ENCODE data around the gene CHD6.

Gene CHD6

GRCh38 chr20:41580350-41580749 is 37.8 kb downstream of the CHD6 start:
- Histone ChIP-seq H3K36me3 (ENCODE audit: insufficient read depth, low read length) (no peaks in the 10 kb centered on the region), H3K27me3 (ENCODE audit: insufficient read depth, low read length) (no peaks in the 10 kb centered on the region), H3K4me3 (ENCODE audit: low read length) (no peak overlapping the region), H3K27ac (ENCODE audit: low read depth, low read length) (no peak overlapping the region), H3K9ac (ENCODE audit: low read depth, low read length) (no peak overlapping the region), H3K4me1 (ENCODE audit: insufficient read depth, low read length) (peaks cover 10% of the 10 kb centered on the region), H3K9me3 (ENCODE audit: insufficient read depth, low read depth, low read length) (no peaks in the 10 kb centered on the region)
- 86% methylated on average over 1 of the region's 2 CpGs for WGBS

- Histone ChIP-seq H3K27me3 (ENCODE audit: insufficient read depth, low read length) (no peaks in the 10 kb centered on the region), H3K4me3 (ENCODE audit: low read length) (no peak overlapping the region), H3K9me3 (ENCODE audit: insufficient read depth, low read depth, low read length) (no peaks in the 10 kb centered on the region), H3K36me3 (ENCODE audit: insufficient read depth, low read length) (no peaks in the 10 kb centered on the region), H3K27ac (ENCODE audit: low read depth, low read length) (no peak overlapping the region), H3K4me1 (ENCODE audit: insufficient read depth, low read length) (peaks cover 30% of the 10 kb centered on the region), H3K9ac (ENCODE audit: low read depth, low read length) (no peak overlapping the region)
- WGBS, result 91% methylated on average over 5 of the region's 6 CpGs
These were observed 40.8 kb downstream of the CHD6 start for GRCh38 chr20:41577129-41578009.

- H3K27ac ChIP-seq (ENCODE audit: low read depth, low read length), result no peak overlapping the region
- H3K4me3 ChIP-seq (ENCODE audit: low read length), result no peak overlapping the region
- WGBS, result 94% methylated on average over 3 of the region's 3 CpGs
- no peaks in the 10 kb centered on the region for H3K9me3 ChIP-seq (ENCODE audit: insufficient read depth, low read depth, low read length)
- no peak overlapping the region for H3K9ac ChIP-seq (ENCODE audit: low read depth, low read length)
- peaks cover 30% of the 10 kb centered on the region for H3K4me1 ChIP-seq (ENCODE audit: insufficient read depth, low read length)
- H3K27me3 ChIP-seq (ENCODE audit: insufficient read depth, low read length), result no peaks in the 10 kb centered on the region
- no peaks in the 10 kb centered on the region for H3K36me3 ChIP-seq (ENCODE audit: insufficient read depth, low read length)
These were observed 42.8 kb downstream of the CHD6 start for GRCh38 chr20:41575412-41575811.

- Histone ChIP-seq H3K27ac (ENCODE audit: low read depth, low read length) (0 out of 2 replicates have a peak overlapping the region, but pooled peaks have one; percentile 14), H3K27me3 (ENCODE audit: insufficient read depth, low read length) (no peaks in the 10 kb centered on the region), H3K4me3 (ENCODE audit: low read length) (no peak overlapping the region), H3K9me3 (ENCODE audit: insufficient read depth, low read depth, low read length) (no peaks in the 10 kb centered on the region), H3K4me1 (ENCODE audit: insufficient read depth, low read length) (peaks cover 30% of the 10 kb centered on the region), H3K9ac (ENCODE audit: low read depth, low read length) (no peak overlapping the region), H3K36me3 (ENCODE audit: insufficient read depth, low read length) (no peaks in the 10 kb centered on the region)
- 81% methylated on average over 6 of the region's 7 CpGs for WGBS
These were observed 43.3 kb downstream of the CHD6 start for GRCh38 chr20:41574802-41575389.

GRCh38 chr20:41573955-41574354 is 44.2 kb downstream of the CHD6 start:
- Histone ChIP-seq H3K36me3 (ENCODE audit: insufficient read depth, low read length) (no peaks in the 10 kb centered on the region), H3K9ac (ENCODE audit: low read depth, low read length) (no peak overlapping the region), H3K4me1 (ENCODE audit: insufficient read depth, low read length) (peaks cover 30% of the 10 kb centered on the region), H3K27me3 (ENCODE audit: insufficient read depth, low read length) (no peaks in the 10 kb centered on the region), H3K27ac (ENCODE audit: low read depth, low read length) (peak overlapping the region; percentile 16), H3K9me3 (ENCODE audit: insufficient read depth, low read depth, low read length) (no peaks in the 10 kb centered on the region), H3K4me3 (ENCODE audit: low read length) (no peak overlapping the region)
- WGBS, result 83% methylated on average over 2 of the region's 2 CpGs

- no peak overlapping the region for H3K27ac ChIP-seq (ENCODE audit: low read depth, low read length)
- 93% methylated on average over 3 of the region's 3 CpGs for WGBS
- no peak overlapping the region for H3K9ac ChIP-seq (ENCODE audit: low read depth, low read length)
These were observed 46.1 kb downstream of the CHD6 start for GRCh38 chr20:41572010-41572572.

GRCh38 chr20:41571006-41571405 is 47.2 kb downstream of the CHD6 start:
- H3K9ac ChIP-seq (ENCODE audit: low read depth, low read length), result no peak overlapping the region
- H3K4me1 ChIP-seq (ENCODE audit: insufficient read depth, low read length), result peaks cover 20% of the 10 kb centered on the region
- no peak overlapping the region for H3K27ac ChIP-seq (ENCODE audit: low read depth, low read length)
- WGBS, result 97% methylated on average over 2 of the region's 2 CpGs
- H3K9me3 ChIP-seq (ENCODE audit: insufficient read depth, low read depth, low read length), result no peaks in the 10 kb centered on the region
- H3K36me3 ChIP-seq (ENCODE audit: insufficient read depth, low read length), result no peaks in the 10 kb centered on the region
- no peaks in the 10 kb centered on the region for H3K27me3 ChIP-seq (ENCODE audit: insufficient read depth, low read length)
- H3K4me3 ChIP-seq (ENCODE audit: low read length), result no peak overlapping the region

More at GRCh38 chr20:41572010-41572572, 46.1 kb downstream of the CHD6 start:
- no peak overlapping the region for H3K4me3 ChIP-seq (ENCODE audit: low read length)
- H3K4me1 ChIP-seq (ENCODE audit: insufficient read depth, low read length), result peaks cover 26% of the 10 kb centered on the region
- H3K36me3 ChIP-seq (ENCODE audit: insufficient read depth, low read length), result no peaks in the 10 kb centered on the region
- no peaks in the 10 kb centered on the region for H3K27me3 ChIP-seq (ENCODE audit: insufficient read depth, low read length)
- no peaks in the 10 kb centered on the region for H3K9me3 ChIP-seq (ENCODE audit: insufficient read depth, low read depth, low read length)

GRCh38 chr20:41570557-41570956 is 47.6 kb downstream of the CHD6 start:
- H3K4me1 ChIP-seq (ENCODE audit: insufficient read depth, low read length), result peaks cover 20% of the 10 kb centered on the region
- H3K27ac ChIP-seq (ENCODE audit: low read depth, low read length), result no peak overlapping the region
- H3K36me3 ChIP-seq (ENCODE audit: insufficient read depth, low read length), result no peaks in the 10 kb centered on the region
- H3K9me3 ChIP-seq (ENCODE audit: insufficient read depth, low read depth, low read length), result no peaks in the 10 kb centered on the region
- H3K27me3 ChIP-seq (ENCODE audit: insufficient read depth, low read length), result no peaks in the 10 kb centered on the region
- no peak overlapping the region for H3K9ac ChIP-seq (ENCODE audit: low read depth, low read length)
- H3K4me3 ChIP-seq (ENCODE audit: low read length), result no peak overlapping the region

GRCh38 chr20:41567615-41568014 is 50.6 kb downstream of the CHD6 start:
- Histone ChIP-seq H3K9ac (ENCODE audit: low read depth, low read length) (no peak overlapping the region), H3K4me3 (ENCODE audit: low read length) (no peak overlapping the region), H3K36me3 (ENCODE audit: insufficient read depth, low read length) (no peaks in the 10 kb centered on the region), H3K4me1 (ENCODE audit: insufficient read depth, low read length) (peaks cover 14% of the 10 kb centered on the region), H3K9me3 (ENCODE audit: insufficient read depth, low read depth, low read length) (no peaks in the 10 kb centered on the region), H3K27me3 (ENCODE audit: insufficient read depth, low read length) (no peaks in the 10 kb centered on the region), H3K27ac (ENCODE audit: low read depth, low read length) (no peak overlapping the region)
- WGBS, result 97% methylated on average over 2 of the region's 2 CpGs

GRCh38 chr20:41566896-41567527 is 51.2 kb downstream of the CHD6 start:
- Histone ChIP-seq H3K36me3 (ENCODE audit: insufficient read depth, low read length) (no peaks in the 10 kb centered on the region), H3K9me3 (ENCODE audit: insufficient read depth, low read depth, low read length) (no peaks in the 10 kb centered on the region), H3K4me1 (ENCODE audit: insufficient read depth, low read length) (peaks cover 14% of the 10 kb centered on the region), H3K27ac (ENCODE audit: low read depth, low read length) (no peak overlapping the region), H3K27me3 (ENCODE audit: insufficient read depth, low read length) (no peaks in the 10 kb centered on the region), H3K9ac (ENCODE audit: low read depth, low read length) (no peak overlapping the region), H3K4me3 (ENCODE audit: low read length) (no peak overlapping the region)
- 88% methylated on average over 3 of the region's 3 CpGs for WGBS

- 100% methylated on average over 1 of the region's 1 CpG for WGBS
- Histone ChIP-seq H3K9me3 (ENCODE audit: insufficient read depth, low read depth, low read length) (no peaks in the 10 kb centered on the region), H3K27me3 (ENCODE audit: insufficient read depth, low read length) (no peaks in the 10 kb centered on the region), H3K36me3 (ENCODE audit: insufficient read depth, low read length) (no peaks in the 10 kb centered on the region), H3K4me1 (ENCODE audit: insufficient read depth, low read length) (peaks cover 14% of the 10 kb centered on the region), H3K9ac (ENCODE audit: low read depth, low read length) (no peak overlapping the region), H3K27ac (ENCODE audit: low read depth, low read length) (no peak overlapping the region; the same call in 1 of the 2 replicates), H3K4me3 (ENCODE audit: low read length) (no peak overlapping the region)
These were observed 55.1 kb downstream of the CHD6 start for GRCh38 chr20:41563087-41563486.
